ENCODE data around the gene PET100. TPM values are rescaled to one million over a fixed set of nuclear protein-coding genes. Genes with fewer than 3 reads are reported as not detected.

The PET100 gene
- total RNA-seq, 6 donors from 2014 or later = 21.3 to 133 (median 71.3) TPM

- peaks cover 9 to 61% (median 47%) of the 10 kb centered on the region in 4 donors for H3K36me3 ChIP-seq
- H3K27me3 ChIP-seq = no peaks in the 10 kb centered on the region
- no peaks in the 10 kb centered on the region for H3K9me3 ChIP-seq
- WGBS, 2 donors = 97% methylated on average over 16 to 24 of the region's 24 CpGs
- ATAC-seq (ENCODE audit: low FRiP score in 2 of 2) (no peak), DNase-seq (no peak)
- H3K4me3 ChIP-seq = no peak overlapping the region
- no peak overlapping the region for H3K27ac ChIP-seq
- peaks cover 28 to 40% (median 32%) of the 10 kb centered on the region in 4 donors for H3K4me1 ChIP-seq
- TF ChIP-seq POLR2AphosphoS5 (IDR thresholded peaks at IDR 0.05) (no peak), CTCF (IDR thresholded peaks at IDR 0.05) (no peak), EP300 (IDR thresholded peaks at IDR 0.05) (no peak), POLR2A (IDR thresholded peaks at IDR 0.05) (no peak)
Measured at GRCh38 chr19:7627166-7627565, 2.4 kb upstream of the PET100 start.

- H3K27ac ChIP-seq = peak overlapping the region; percentile 88 to 91 (median 88)
- ATAC-seq (ENCODE audit: low FRiP score in 2 of 2) (no peak), DNase-seq (no peak)
- no peak for TF ChIP-seq CTCF (IDR thresholded peaks at IDR 0.05)
- no peak for TF ChIP-seq POLR2AphosphoS5 (IDR thresholded peaks at IDR 0.05)
- no peak for TF ChIP-seq EP300 (IDR thresholded peaks at IDR 0.05)
- TF ChIP-seq POLR2A (IDR thresholded peaks at IDR 0.05) = no peak
- no peaks in the 10 kb centered on the region for H3K9me3 ChIP-seq
- H3K36me3 ChIP-seq = peaks cover 5 to 53% (median 34%) of the 10 kb centered on the region in 4 donors
- no peaks in the 10 kb centered on the region for H3K27me3 ChIP-seq
- H3K4me1 ChIP-seq = peaks cover 28 to 40% (median 32%) of the 10 kb centered on the region in 4 donors
- peak overlapping the region; percentile 70 to 85 (median 76) for H3K4me3 ChIP-seq
- WGBS, 2 donors = 4 to 6% methylated on average over 13 to 14 of the region's 15 CpGs
Measured at GRCh38 chr19:7628589-7629311, 843 bp upstream of the PET100 start.

GRCh38 chr19:7631577-7631976 is 2.0 kb downstream of the PET100 start:
- Histone ChIP-seq H3K9me3 (no peaks in the 10 kb centered on the region), H3K27me3 (no peaks in the 10 kb centered on the region), H3K36me3 (peaks cover 0 to 25% (median 10%) of the 10 kb centered on the region in 4 donors), H3K27ac (no peak overlapping the region), H3K4me1 (peaks cover 28 to 45% (median 38%) of the 10 kb centered on the region in 4 donors), H3K4me3 (no peak overlapping the region)
- 92 to 93% methylated on average over 11 to 12 of the region's 12 CpGs for WGBS, 2 donors
- TF ChIP-seq POLR2A (IDR thresholded peaks at IDR 0.05) (no peak), EP300 (IDR thresholded peaks at IDR 0.05) (no peak), POLR2AphosphoS5 (IDR thresholded peaks at IDR 0.05) (no peak), CTCF (IDR thresholded peaks at IDR 0.05) (no peak)
- ATAC-seq (ENCODE audit: low FRiP score in 2 of 2) (no peak), DNase-seq (no peak)

- 90 to 93% methylated on average over 22 to 28 of the region's 40 CpGs for WGBS, 2 donors
- ATAC-seq (ENCODE audit: low FRiP score in 2 of 2) (no peak), DNase-seq (peak in 1 of 2 donors; percentile 79)
- Histone ChIP-seq H3K36me3 (peaks cover 0 to 16% (median 4%) of the 10 kb centered on the region in 4 donors), H3K4me3 (no peak overlapping the region), H3K27ac (no peak overlapping the region), H3K9me3 (no peaks in the 10 kb centered on the region), H3K4me1 (peaks cover 24 to 49% (median 39%) of the 10 kb centered on the region in 4 donors), H3K27me3 (peaks cover 0 to 5% (median 0%) of the 10 kb centered on the region in 4 donors)
- no peak for TF ChIP-seq POLR2A (IDR thresholded peaks at IDR 0.05)
- no peak for TF ChIP-seq CTCF (IDR thresholded peaks at IDR 0.05)
- no peak for TF ChIP-seq POLR2AphosphoS5 (IDR thresholded peaks at IDR 0.05)
- TF ChIP-seq EP300 (IDR thresholded peaks at IDR 0.05) = no peak
Measured at GRCh38 chr19:7632340-7633203, 3.0 kb downstream of the PET100 start.

Data from upper lobe of left lung (tissue), 6 donors.